Gastrocnemius medialis (tissue), 4 donors: Measurements from ENCODE around the gene POLR1H. TPM values are rescaled to one million over a fixed set of nuclear protein-coding genes. Genes with fewer than 3 reads are reported as not detected.

ENCODE experiments used
- ATAC-seq, 2 donors: fragments of 150-250 bp; one replicate each; pipeline ENCODE4 v1.9.1; 2016
- DNase-seq, 2 donors: peaks; one replicate each; pipeline ENCODE4 v3.0.0-alpha.2; 2019
- H3K27ac ChIP-seq, 4 donors: fragments of 200-600 bp; sonication (generic); 1 replicate in 1 of 4; 2 replicates in 3 of 4; pipeline ENCODE4 v1.5.1; 2016 to 2018; ENCODE audit warnings: mild to moderate bottlenecking in 2 of 4, moderate library complexity in 1 of 4
- H3K27me3 ChIP-seq, 3 donors: fragments of 200-600 bp; sonication (generic) in 2 of 3; 1 replicate in 1 of 3; 2 replicates in 2 of 3; pipeline versions ENCODE4 v1.5.1 to v1.6.0; 2016 to 2019; ENCODE audit warnings: mild to moderate bottlenecking in 1 of 3, moderate library complexity in 1 of 3
- H3K36me3 ChIP-seq, 2 donors: fragments of 200-600 bp; sonication (generic) in 1 of 2; one replicate each; pipeline ENCODE4 v1.5.1; 2017 to 2018
- H3K4me1 ChIP-seq, 2 donors: fragments of 200-600 bp; sonication (generic) in 1 of 2; one replicate each; pipeline ENCODE4 v1.5.1; 2016 to 2017; ENCODE audit warnings: mild to moderate bottlenecking in 2 of 2
- H3K4me3 ChIP-seq, 4 donors: fragments of 200-600 bp; sonication (generic) in 3 of 4; 1 replicate in 1 of 4; 2 replicates in 3 of 4; pipeline ENCODE4 v1.5.1; 2016 to 2019; ENCODE audit warnings: mild to moderate bottlenecking in 2 of 4
- H3K9me3 ChIP-seq, 3 donors: fragments of 200-600 bp; sonication (generic) in 2 of 3; 1 replicate in 1 of 3; 2 replicates in 2 of 3; pipeline ENCODE4 v1.5.1; 2016 to 2019
- POLR2A ChIP-seq, 2 donors: fragments of 450-650 bp; IDR thresholded peaks; one replicate each; pipeline ENCODE4 v1.6.1; 2017; ENCODE audit warnings: antibody characterized with exemption in 2 of 2, mild to moderate bottlenecking in 2 of 2, moderate library complexity in 2 of 2
- in situ Hi-C, 4 donors: fragments of 200-750 bp; cut with MboI; loops; one replicate each; pipeline versions ENCODE4 v1.15.0 to v1.8.0; 2017; ENCODE audit warnings: low sequenced_read_pairs in 4 of 4
- intact Hi-C: fragments of 100-400 bp; cut with DNase I; formaldehyde crosslinking; loops from one replicate; pipeline ENCODE4 v1.15.1; 2023; ENCODE audit warnings: low total_unique reads
- total RNA-seq, 4 donors: library from RNA; depleted of rRNA; stranded (reverse); fragments of >200 nt; gene quantifications; one replicate each; pipeline versions ENCODE4 v1.1.0 to v1.2.3, GENCODE V29; 2016
- TF ChIP-seq, protein P1 (sequence below), 5 experiments: fragments of 450-650 bp in 3 of 5; fragments of 200-600 bp in 2 of 5; sonication (generic) in 2 of 5; IDR thresholded peaks in 4 of 5; conservative IDR thresholded peaks in 1 of 5; 1 replicate in 4 of 5; 2 replicates in 1 of 5; pipeline ENCODE4 v1.5.1; 2016 to 2019; ENCODE audit warnings: antibody characterized with exemption in 5 of 5, mild to moderate bottlenecking in 3 of 5, moderate library complexity in 3 of 5

Gene POLR1H
- total RNA-seq, 4 donors from 2014 or later = 23.8 to 41.6 (median 27.9) TPM

DNA sequence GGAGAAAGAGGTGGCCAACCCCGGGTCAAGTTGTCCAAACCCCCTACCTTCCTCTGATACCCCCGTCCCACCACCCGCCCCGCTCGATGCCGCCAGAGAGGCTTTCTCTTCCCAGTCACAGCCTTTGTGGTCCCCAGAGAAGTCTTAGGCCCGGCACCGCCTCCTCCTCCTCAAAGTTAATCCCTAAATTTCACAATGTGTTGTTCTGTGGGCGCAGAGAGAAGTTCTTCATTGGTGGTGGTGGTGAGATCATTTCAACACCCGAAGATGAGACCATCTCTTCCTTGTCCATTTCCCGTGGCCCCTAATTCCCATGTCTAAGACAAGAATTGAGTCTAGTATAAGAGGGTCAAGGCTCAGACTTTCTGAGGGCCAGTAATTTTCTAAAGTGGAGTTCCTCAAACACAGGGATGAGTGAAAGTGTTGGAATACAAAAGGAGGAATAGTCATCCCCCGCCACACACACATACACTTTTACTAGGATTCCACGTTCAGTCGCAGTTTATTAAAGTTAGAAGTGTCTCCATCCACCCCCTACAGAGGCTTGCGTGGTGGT lies 41.4 kb downstream of the POLR1H start:
- H3K36me3 ChIP-seq = no peaks in the 10 kb centered on the region
- ATAC-seq (peak; percentile 54 to 58), DNase-seq (peak in 1 of 2 donors; percentile 58)
- intact Hi-C loops = loop anchor here (1.0 to 5.0 kb wide), 4 partner anchors 35 to 242 kb away; partner anchors contain the start of genes PPP1R11, RPP21 and TRIM26
- in situ Hi-C loops = no loop called here
- H3K4me1 ChIP-seq = peaks cover 17 to 26% of the 10 kb centered on the region in 2 donors
- no peak for TF ChIP-seq POLR2A (IDR thresholded peaks at IDR 0.05)
- TF ChIP-seq, protein P1, sequence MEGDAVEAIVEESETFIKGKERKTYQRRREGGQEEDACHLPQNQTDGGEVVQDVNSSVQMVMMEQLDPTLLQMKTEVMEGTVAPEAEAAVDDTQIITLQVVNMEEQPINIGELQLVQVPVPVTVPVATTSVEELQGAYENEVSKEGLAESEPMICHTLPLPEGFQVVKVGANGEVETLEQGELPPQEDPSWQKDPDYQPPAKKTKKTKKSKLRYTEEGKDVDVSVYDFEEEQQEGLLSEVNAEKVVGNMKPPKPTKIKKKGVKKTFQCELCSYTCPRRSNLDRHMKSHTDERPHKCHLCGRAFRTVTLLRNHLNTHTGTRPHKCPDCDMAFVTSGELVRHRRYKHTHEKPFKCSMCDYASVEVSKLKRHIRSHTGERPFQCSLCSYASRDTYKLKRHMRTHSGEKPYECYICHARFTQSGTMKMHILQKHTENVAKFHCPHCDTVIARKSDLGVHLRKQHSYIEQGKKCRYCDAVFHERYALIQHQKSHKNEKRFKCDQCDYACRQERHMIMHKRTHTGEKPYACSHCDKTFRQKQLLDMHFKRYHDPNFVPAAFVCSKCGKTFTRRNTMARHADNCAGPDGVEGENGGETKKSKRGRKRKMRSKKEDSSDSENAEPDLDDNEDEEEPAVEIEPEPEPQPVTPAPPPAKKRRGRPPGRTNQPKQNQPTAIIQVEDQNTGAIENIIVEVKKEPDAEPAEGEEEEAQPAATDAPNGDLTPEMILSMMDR (IDR thresholded peaks at IDR 0.05 in 4 of 5, conservative IDR thresholded peaks at IDR 0.05 in 1 of 5) = no peak
- peaks cover 30 to 43% (median 36%) of the 10 kb centered on the region in 3 donors for H3K27me3 ChIP-seq
- H3K4me3 ChIP-seq = peak overlapping the region; percentile 58 to 60 (median 58)
- H3K9me3 ChIP-seq = no peaks in the 10 kb centered on the region
- peak overlapping the region; percentile 72 to 77 (median 74) for H3K27ac ChIP-seq

DNA sequence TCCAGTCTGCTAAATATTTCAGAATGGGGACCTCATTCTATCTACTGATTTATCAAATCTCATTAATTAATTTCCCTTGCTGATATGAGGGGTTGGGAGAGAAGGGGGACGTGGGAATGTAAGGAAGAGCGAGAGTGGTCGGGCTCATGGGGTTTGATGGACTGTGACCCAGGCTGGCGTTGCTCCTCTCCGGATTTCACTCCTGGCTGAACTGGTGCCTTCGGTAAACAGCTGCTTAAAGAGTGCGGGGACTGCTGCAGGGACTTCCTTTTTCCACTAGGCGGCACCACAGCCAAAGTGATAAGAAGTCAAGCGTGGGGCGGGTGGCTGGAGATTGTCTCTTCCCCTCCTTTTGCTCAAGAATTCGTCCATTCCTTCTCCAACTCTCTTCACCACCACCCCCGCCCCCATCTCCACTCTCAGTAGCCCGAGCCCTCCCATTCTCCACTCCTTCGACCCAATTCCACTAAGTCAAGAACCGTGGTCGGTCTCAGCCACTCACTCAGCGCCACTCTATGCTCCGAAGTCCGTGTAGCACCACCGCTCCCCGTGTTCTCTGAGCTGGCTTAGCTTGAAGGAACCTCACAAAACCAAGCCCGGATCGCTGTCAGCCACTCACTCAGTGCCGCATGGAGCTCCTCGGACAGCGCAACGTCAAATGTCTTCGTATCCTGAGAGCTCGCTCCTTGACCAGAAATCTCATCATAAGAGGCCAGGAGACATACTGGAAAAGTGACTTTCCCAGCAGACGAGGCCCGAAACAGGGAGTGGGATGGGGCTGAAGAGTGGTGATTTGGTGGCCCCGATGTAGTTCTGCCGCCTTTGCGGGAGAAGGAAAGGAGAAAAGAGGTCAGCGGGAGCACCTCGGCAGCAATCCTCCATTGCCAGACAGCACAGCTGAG lies 42.2 kb downstream of the POLR1H start:
- intact Hi-C loops = loop anchor here (1.0 to 5.0 kb wide), 6 partner anchors 28 to 242 kb away; partner anchors contain the start of genes PPP1R11, RPP21 and TRIM26
- H3K27ac ChIP-seq = peak overlapping the region; percentile 72 to 77 (median 74)

DNA sequence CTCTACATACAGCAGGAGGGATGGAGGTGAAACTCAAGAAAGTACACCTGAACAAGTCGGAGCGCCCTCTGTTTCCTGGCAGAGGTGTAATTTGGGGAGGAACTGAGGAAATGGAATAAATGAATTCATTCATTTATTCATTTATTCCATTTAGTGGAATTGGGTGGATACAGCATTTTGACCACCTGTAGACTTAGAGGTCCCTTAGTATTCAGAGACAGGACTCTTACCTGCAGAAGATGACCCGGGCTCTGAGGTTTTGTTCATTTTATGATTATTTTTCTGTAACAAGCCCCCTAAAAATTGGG lies 42.8 kb downstream of the POLR1H start:
- no peak overlapping the region for H3K27ac ChIP-seq
- no peaks in the 10 kb centered on the region for H3K36me3 ChIP-seq
- peak overlapping the region; percentile 58 to 60 (median 58) for H3K4me3 ChIP-seq
- ATAC-seq (no peak), DNase-seq (no peak)
- no peaks in the 10 kb centered on the region for H3K9me3 ChIP-seq
- no peak for TF ChIP-seq POLR2A (IDR thresholded peaks at IDR 0.05)
- TF ChIP-seq, protein P1 (IDR thresholded peaks at IDR 0.05 in 4 of 5, conservative IDR thresholded peaks at IDR 0.05 in 1 of 5) = no peak
- in situ Hi-C loops = no loop called here
- peaks cover 25 to 31% (median 30%) of the 10 kb centered on the region in 3 donors for H3K27me3 ChIP-seq
- intact Hi-C loops = loop anchor here (1.0 to 5.0 kb wide), 5 partner anchors 27 to 241 kb away; partner anchors contain the start of genes RPP21 and TRIM26
- peaks cover 17 to 26% of the 10 kb centered on the region in 2 donors for H3K4me1 ChIP-seq

More for the DNA sequence above, 42.2 kb downstream of the POLR1H start:
- Histone ChIP-seq H3K36me3 (no peaks in the 10 kb centered on the region), H3K4me3 (peak overlapping the region; percentile 58 to 60 (median 58)), H3K4me1 (peaks cover 17 to 26% of the 10 kb centered on the region in 2 donors), H3K27me3 (peaks cover 25 to 36% (median 35%) of the 10 kb centered on the region in 3 donors), H3K9me3 (no peaks in the 10 kb centered on the region)
- peak; percentile 87 to 90 for ATAC-seq
- TF ChIP-seq, protein P1 (IDR thresholded peaks at IDR 0.05 in 4 of 5, conservative IDR thresholded peaks at IDR 0.05 in 1 of 5) = peak; percentile 87 to 94 (median 91)
- TF ChIP-seq POLR2A (IDR thresholded peaks at IDR 0.05) = peak in 1 of 2 donors; percentile 27
- DNase-seq = peak; percentile 80 to 88
- in situ Hi-C loops = no loop called here

DNA sequence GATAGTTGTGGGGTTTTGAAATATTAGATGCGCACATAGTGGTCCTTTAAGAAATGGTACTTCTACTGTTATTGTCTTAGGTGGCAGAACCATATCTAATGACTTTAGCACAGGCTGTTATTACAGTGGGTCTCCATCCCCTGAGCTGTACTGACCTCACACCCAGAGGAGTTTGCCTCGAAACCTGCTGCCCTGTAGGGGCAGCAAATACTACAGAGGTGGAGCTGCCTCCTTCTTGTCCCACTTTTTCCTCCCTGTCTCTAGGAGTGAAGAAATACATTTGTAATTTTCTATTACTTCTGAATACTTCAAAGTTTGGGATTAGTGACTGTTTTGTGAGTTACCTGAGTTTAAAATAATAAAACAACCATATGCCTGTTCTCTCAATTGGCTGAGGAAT lies 43.6 kb downstream of the POLR1H start:
- TF ChIP-seq, protein P1 (IDR thresholded peaks at IDR 0.05 in 4 of 5, conservative IDR thresholded peaks at IDR 0.05 in 1 of 5) = no peak
- no peak for TF ChIP-seq POLR2A (IDR thresholded peaks at IDR 0.05)
- intact Hi-C loops = loop anchor here (5.0 kb wide), 1 partner anchor 153 kb away; no protein-coding TSS in a partner anchor
- in situ Hi-C loops = no loop called here
- peaks cover 17 to 26% of the 10 kb centered on the region in 2 donors for H3K4me1 ChIP-seq
- peaks cover 18 to 24% (median 22%) of the 10 kb centered on the region in 3 donors for H3K27me3 ChIP-seq
- DNase-seq (no peak), ATAC-seq (no peak)
- H3K4me3 ChIP-seq = no peak overlapping the region
- H3K9me3 ChIP-seq = no peaks in the 10 kb centered on the region
- no peaks in the 10 kb centered on the region for H3K36me3 ChIP-seq
- no peak overlapping the region for H3K27ac ChIP-seq
